Transverse colon (tissue), 4 donors: ENCODE data around the gene PSTPIP2.

Experiments used
- EP300 ChIP-seq: sonication (generic); formaldehyde crosslinking; IDR thresholded peaks from one replicate; pipeline ENCODE4 v1.6.1; 2017; ENCODE audit warnings: antibody characterized with exemption, low read depth
- POLR2A ChIP-seq: fragments of 450-650 bp; IDR thresholded peaks from one replicate; pipeline ENCODE4 v1.6.1; 2016; ENCODE audit warnings: antibody characterized with exemption, mild to moderate bottlenecking, moderate library complexity
- POLR2AphosphoS5 ChIP-seq, 3 donors: sonication (generic); formaldehyde crosslinking; IDR thresholded peaks; one replicate each; pipeline ENCODE4 v1.6.1; 2016; ENCODE audit warnings: antibody characterized with exemption in 3 of 3
- TF ChIP-seq, protein P1 (sequence below), 5 experiments: fragments of 200-600 bp in 3 of 5; fragments of 450-650 bp in 2 of 5; sonication (generic) in 3 of 5; IDR thresholded peaks; 1 replicate in 2 of 5; 2 replicates in 3 of 5; pipeline ENCODE4 v1.5.1; 2016 to 2017; ENCODE audit warnings: antibody characterized with exemption in 5 of 5, inconsistent platforms in 3 of 5, mild to moderate bottlenecking in 2 of 5, moderate library complexity in 1 of 5

DNA sequence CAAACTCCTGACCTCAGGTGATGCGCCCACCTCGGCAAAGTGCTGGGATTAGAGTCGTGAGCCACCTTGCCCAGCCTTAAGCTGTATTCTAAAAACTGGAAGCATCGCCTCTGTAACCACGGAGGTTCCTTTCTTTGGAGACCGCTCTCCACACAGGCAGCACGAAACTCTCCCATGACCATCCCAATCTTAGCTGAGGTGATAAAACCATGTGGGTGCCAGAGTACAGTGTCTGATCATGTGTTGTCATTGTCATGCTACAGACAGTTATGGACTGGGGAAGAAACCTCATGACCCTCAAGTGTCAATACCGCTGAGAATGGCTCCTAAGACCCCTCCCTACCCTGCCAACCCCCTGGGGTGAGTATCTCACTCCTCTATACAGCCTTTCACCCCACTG is 63.5 kb downstream of the PSTPIP2 start:
- TF ChIP-seq POLR2AphosphoS5 (IDR thresholded peaks at IDR 0.05) (no peak), EP300 (no peak), POLR2A (no peak)
- TF ChIP-seq, protein P1, sequence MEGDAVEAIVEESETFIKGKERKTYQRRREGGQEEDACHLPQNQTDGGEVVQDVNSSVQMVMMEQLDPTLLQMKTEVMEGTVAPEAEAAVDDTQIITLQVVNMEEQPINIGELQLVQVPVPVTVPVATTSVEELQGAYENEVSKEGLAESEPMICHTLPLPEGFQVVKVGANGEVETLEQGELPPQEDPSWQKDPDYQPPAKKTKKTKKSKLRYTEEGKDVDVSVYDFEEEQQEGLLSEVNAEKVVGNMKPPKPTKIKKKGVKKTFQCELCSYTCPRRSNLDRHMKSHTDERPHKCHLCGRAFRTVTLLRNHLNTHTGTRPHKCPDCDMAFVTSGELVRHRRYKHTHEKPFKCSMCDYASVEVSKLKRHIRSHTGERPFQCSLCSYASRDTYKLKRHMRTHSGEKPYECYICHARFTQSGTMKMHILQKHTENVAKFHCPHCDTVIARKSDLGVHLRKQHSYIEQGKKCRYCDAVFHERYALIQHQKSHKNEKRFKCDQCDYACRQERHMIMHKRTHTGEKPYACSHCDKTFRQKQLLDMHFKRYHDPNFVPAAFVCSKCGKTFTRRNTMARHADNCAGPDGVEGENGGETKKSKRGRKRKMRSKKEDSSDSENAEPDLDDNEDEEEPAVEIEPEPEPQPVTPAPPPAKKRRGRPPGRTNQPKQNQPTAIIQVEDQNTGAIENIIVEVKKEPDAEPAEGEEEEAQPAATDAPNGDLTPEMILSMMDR (IDR thresholded peaks at IDR 0.05): no peak
